ENCODE data around the gene HPRT1.

HPRT1 gene

DNA sequence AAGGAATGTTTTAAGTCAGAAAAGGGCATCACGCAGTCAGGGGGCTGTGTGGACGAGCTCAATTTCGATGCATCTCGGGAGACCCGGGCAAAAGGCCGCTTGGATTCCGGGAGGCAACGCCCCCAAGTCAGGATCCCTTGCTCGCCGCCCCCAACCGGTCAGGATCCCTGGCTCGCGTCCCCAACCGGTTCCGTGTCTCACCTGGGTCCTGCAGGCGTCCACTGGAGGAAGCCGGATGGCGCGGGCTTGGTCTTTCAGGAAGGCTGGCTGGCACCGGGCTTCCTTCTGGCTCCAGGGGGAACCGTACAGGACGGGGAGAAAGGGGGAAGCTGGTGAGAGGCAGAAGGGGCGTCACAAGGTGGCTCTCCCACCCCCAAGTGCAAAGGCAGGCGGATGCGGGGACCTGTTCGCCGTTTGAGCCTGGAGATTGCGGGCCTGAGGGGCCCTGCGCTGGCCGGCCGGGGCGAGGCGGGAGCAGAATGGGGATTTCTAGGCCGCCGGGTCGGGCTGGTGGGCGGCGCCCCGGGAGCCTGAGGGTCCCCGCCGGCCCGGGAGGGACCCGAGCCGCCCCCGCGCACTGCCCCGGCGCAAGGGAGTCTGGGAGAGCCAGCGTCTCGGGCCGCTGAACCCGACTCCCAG is 84.7 kb downstream of the HPRT1 start:
- no peak overlapping the region for H3K4me3 ChIP-seq (replicated peaks in 1 of 2; ENCODE audit: low read depth in 2 of 2, low read length in 2 of 2)
- DNase-seq (ENCODE audit: low read depth in 2 of 2) = no peak
- TF ChIP-seq, protein P1, sequence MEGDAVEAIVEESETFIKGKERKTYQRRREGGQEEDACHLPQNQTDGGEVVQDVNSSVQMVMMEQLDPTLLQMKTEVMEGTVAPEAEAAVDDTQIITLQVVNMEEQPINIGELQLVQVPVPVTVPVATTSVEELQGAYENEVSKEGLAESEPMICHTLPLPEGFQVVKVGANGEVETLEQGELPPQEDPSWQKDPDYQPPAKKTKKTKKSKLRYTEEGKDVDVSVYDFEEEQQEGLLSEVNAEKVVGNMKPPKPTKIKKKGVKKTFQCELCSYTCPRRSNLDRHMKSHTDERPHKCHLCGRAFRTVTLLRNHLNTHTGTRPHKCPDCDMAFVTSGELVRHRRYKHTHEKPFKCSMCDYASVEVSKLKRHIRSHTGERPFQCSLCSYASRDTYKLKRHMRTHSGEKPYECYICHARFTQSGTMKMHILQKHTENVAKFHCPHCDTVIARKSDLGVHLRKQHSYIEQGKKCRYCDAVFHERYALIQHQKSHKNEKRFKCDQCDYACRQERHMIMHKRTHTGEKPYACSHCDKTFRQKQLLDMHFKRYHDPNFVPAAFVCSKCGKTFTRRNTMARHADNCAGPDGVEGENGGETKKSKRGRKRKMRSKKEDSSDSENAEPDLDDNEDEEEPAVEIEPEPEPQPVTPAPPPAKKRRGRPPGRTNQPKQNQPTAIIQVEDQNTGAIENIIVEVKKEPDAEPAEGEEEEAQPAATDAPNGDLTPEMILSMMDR (IDR thresholded peaks at IDR 0.05; ENCODE audit: low read depth, low read length) = no peak

GRCh38 chrX:134545510-134545909 is 85.5 kb downstream of the HPRT1 start:
- no peak overlapping the region for H3K4me3 ChIP-seq (replicated peaks in 1 of 2; ENCODE audit: low read depth in 2 of 2, low read length in 2 of 2)
- no peak for DNase-seq (ENCODE audit: low read depth in 2 of 2)
- TF ChIP-seq, protein P1 (IDR thresholded peaks at IDR 0.05; ENCODE audit: low read depth, low read length) = no peak

- peak overlapping the region in 1 of 2 donors; percentile 72 for H3K4me3 ChIP-seq (replicated peaks in 1 of 2; ENCODE audit: low read depth in 2 of 2, low read length in 2 of 2)
- DNase-seq (ENCODE audit: low read depth in 2 of 2) = no peak
- TF ChIP-seq, protein P1 (IDR thresholded peaks at IDR 0.05; ENCODE audit: low read depth, low read length) = no peak
These were observed 86.2 kb downstream of the HPRT1 start for GRCh38 chrX:134546187-134546586.

- TF ChIP-seq, protein P1 (IDR thresholded peaks at IDR 0.05; ENCODE audit: low read depth, low read length) = no peak
These were observed 87.2 kb downstream of the HPRT1 start for GRCh38 chrX:134547047-134547679.

GRCh38 chrX:134548257-134549201 is 88.6 kb downstream of the HPRT1 start:
- peak in 1 of 2 donors; percentile 25 for DNase-seq (ENCODE audit: low read depth in 2 of 2)
- H3K4me3 ChIP-seq (replicated peaks in 1 of 2; ENCODE audit: low read depth in 2 of 2, low read length in 2 of 2) = peak overlapping the region; percentile 72 to 73
- TF ChIP-seq, protein P1 (IDR thresholded peaks at IDR 0.05; ENCODE audit: low read depth, low read length) = no peak

More at GRCh38 chrX:134547047-134547679, 87.2 kb downstream of the HPRT1 start:
- peak; percentile 17 to 53 for DNase-seq (ENCODE audit: low read depth in 2 of 2)
- H3K4me3 ChIP-seq (replicated peaks in 1 of 2; ENCODE audit: low read depth in 2 of 2, low read length in 2 of 2) = peak overlapping the region; percentile 72 to 73

All from cardiac fibroblast (primary cell).